Measurements from ENCODE around the gene JPH4. TPM values are rescaled to one million over a fixed set of nuclear protein-coding genes. Genes with fewer than 3 reads are reported as not detected.

JPH4 gene
- total RNA-seq, 1 donor from 2014 or later: 3.2 TPM

DNA sequence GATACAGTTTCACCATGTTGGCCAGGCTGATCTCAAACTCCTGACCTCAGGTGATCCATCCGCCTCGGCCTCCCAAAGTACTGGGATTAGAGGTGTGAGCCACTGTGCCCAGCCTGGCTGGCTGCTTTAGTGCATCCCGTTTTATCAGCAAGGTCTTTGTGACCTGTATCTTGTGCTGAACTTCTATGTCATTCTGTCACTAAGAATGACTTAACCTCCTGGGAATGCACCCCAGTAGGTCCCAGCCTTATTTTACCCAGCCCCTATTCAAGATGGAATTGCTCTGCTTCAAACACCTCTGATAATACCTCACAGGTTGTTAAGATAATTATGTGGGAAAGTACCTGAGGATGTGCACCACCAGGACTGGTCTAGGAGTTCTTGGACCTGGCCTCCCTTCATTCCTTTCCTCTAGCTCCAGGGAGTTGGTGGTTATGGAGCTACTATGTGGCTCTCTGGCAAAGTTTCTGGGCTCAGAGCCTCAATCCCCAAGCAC is 26.1 kb upstream of the JPH4 start:
- H3K27ac ChIP-seq: no peak overlapping the region
- H4K20me1 ChIP-seq (ENCODE audit: low read depth): no peaks in the 10 kb centered on the region
- Mint-ChIP-seq H3K4me1 (no peaks in the 10 kb centered on the region), H3K4me3 (no peak overlapping the region), H3K27ac (no peak overlapping the region), H3K9me3 (peaks cover 4% of the 10 kb centered on the region), H3K27me3 (ENCODE audit: insufficient read depth, low read depth) (peaks cover 2% of the 10 kb centered on the region), H3K36me3 (no peaks in the 10 kb centered on the region)
- no peak for DNase-seq (ENCODE audit: low spot score)
- no peak overlapping the region for H3K9ac ChIP-seq
- no peaks in the 10 kb centered on the region for H3F3A ChIP-seq (ENCODE audit: low read depth)
- no peaks in the 10 kb centered on the region for H3K36me3 ChIP-seq
- H3K27me3 ChIP-seq: no peaks in the 10 kb centered on the region
- H3K4me3 ChIP-seq: no peak overlapping the region
- H3K4me1 ChIP-seq: no peaks in the 10 kb centered on the region
- H3K79me2 ChIP-seq (ENCODE audit: low read depth): no peaks in the 10 kb centered on the region
- H3K4me2 ChIP-seq: no peak overlapping the region
- TF ChIP-seq CTCF (IDR thresholded peaks at IDR 0.05) (no peak), EZH2 (IDR thresholded peaks at IDR 0.05) (no peak), EZH2phosphoT487 (IDR thresholded peaks at IDR 0.05) (no peak)
- H3K9me3 ChIP-seq (ENCODE audit: low read depth): no peaks in the 10 kb centered on the region
- H2AFZ ChIP-seq (replicated peaks): no peak overlapping the region

DNA sequence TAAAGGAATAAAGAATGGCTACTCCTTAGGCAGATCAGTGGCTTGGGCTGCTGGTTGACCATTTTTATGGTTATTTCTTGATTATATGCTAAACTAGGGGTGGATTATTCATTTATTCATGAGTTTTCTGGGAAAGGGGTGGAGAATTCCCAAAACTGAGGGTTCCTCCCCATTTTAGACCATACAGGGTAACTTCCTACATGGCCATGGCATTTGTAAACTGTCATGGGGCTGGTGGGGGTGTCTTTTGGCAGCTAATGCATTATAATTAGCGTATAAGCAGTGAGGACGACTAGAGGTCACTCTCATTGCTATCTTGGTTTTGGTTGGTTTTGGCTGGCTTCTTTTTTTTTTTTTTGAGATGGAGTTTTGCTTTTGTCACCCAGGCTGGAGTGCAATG is 25.6 kb upstream of the JPH4 start:
- no peaks in the 10 kb centered on the region for H3K27me3 ChIP-seq
- H3K9ac ChIP-seq: no peak overlapping the region
- H3K9me3 ChIP-seq (ENCODE audit: low read depth): no peaks in the 10 kb centered on the region
- H3K27ac ChIP-seq: no peak overlapping the region
- no peaks in the 10 kb centered on the region for H3K79me2 ChIP-seq (ENCODE audit: low read depth)
- H3K4me2 ChIP-seq: no peak overlapping the region
- H3K4me1 ChIP-seq: no peaks in the 10 kb centered on the region
- H3K4me1 Mint-ChIP-seq: no peaks in the 10 kb centered on the region
- no peaks in the 10 kb centered on the region for H3K36me3 ChIP-seq
- H2AFZ ChIP-seq (replicated peaks): no peak overlapping the region
- H3F3A ChIP-seq (ENCODE audit: low read depth): no peaks in the 10 kb centered on the region
- no peaks in the 10 kb centered on the region for H4K20me1 ChIP-seq (ENCODE audit: low read depth)
- peaks cover 2% of the 10 kb centered on the region for H3K27me3 Mint-ChIP-seq (ENCODE audit: insufficient read depth, low read depth)
- no peak overlapping the region for H3K4me3 Mint-ChIP-seq
- H3K4me3 ChIP-seq: no peak overlapping the region
- DNase-seq (ENCODE audit: low spot score): no peak
- TF ChIP-seq CTCF (IDR thresholded peaks at IDR 0.05) (no peak), EZH2phosphoT487 (IDR thresholded peaks at IDR 0.05) (no peak)
- H3K27ac Mint-ChIP-seq: no peak overlapping the region
- no peaks in the 10 kb centered on the region for H3K36me3 Mint-ChIP-seq
- peaks cover 3% of the 10 kb centered on the region for H3K9me3 Mint-ChIP-seq

GRCh38 chr14:23603103-23603502 is 24.5 kb upstream of the JPH4 start:
- Histone ChIP-seq H3K36me3 (no peaks in the 10 kb centered on the region), H3K4me1 (no peaks in the 10 kb centered on the region), H3K27me3 (no peaks in the 10 kb centered on the region), H3K4me3 (no peak overlapping the region), H3K79me2 (ENCODE audit: low read depth) (no peaks in the 10 kb centered on the region), H3F3A (ENCODE audit: low read depth) (no peaks in the 10 kb centered on the region), H4K20me1 (ENCODE audit: low read depth) (no peaks in the 10 kb centered on the region), H3K9ac (no peak overlapping the region), H3K27ac (no peak overlapping the region), H3K4me2 (no peak overlapping the region), H2AFZ (replicated peaks) (no peak overlapping the region), H3K9me3 (ENCODE audit: low read depth) (no peaks in the 10 kb centered on the region)
- Mint-ChIP-seq H3K9me3 (no peaks in the 10 kb centered on the region), H3K27ac (no peak overlapping the region), H3K4me3 (no peak overlapping the region), H3K27me3 (ENCODE audit: insufficient read depth, low read depth) (peaks cover 2% of the 10 kb centered on the region), H3K4me1 (no peaks in the 10 kb centered on the region), H3K36me3 (no peaks in the 10 kb centered on the region)
- DNase-seq (ENCODE audit: low spot score): no peak
- no peak for TF ChIP-seq EZH2 (IDR thresholded peaks at IDR 0.05)

DNA sequence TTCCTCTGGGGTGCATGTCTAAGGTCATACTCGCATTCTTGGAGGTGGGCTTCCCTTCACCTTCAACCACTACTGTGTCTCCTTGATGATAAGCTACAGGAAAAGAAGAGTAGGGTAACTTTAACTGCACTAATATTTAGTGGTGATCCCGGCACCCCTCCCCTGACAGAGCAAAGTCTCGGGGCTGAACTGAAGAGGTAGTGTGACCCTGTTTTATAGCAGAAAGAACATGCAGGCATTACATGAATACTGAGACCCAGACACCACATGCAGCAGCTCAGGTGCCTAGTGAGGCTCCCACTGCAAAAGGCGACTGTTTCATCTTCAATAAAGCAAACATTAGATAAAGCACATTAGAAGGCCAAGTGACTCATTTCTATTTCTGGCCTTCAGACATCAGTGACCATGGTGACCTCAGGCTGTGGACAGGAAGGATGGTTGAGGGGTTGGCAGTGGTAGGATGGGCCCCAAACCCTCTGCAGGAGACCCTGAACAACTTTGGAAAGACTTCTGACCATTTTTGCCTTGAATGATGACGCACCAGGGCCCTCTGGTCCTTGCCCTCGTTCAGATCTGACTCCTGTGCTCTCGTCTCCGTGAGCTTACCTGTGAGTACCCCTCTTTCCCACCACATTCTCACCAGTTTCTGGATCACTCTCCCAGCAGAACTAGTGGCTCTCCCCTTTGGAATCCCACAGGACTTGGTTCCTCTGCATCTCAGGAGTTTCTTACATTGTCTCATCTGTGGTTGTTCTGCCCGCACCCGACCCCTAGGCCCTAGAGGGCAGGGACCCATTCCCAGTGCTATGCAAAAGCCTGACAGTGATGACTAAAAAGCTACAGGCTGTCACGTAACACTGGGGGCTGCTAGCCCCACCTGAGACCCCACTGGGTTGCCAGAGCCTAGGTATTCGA is 23.8 kb upstream of the JPH4 start:
- H3K79me2 ChIP-seq (ENCODE audit: low read depth): no peaks in the 10 kb centered on the region
- no peaks in the 10 kb centered on the region for H4K20me1 ChIP-seq (ENCODE audit: low read depth)
- no peaks in the 10 kb centered on the region for H3K4me1 ChIP-seq
- no peaks in the 10 kb centered on the region for H3F3A ChIP-seq (ENCODE audit: low read depth)
- TF ChIP-seq EZH2 (IDR thresholded peaks at IDR 0.05) (no peak), CTCF (IDR thresholded peaks at IDR 0.05) (no peak), EZH2phosphoT487 (IDR thresholded peaks at IDR 0.05) (no peak)
- no peak overlapping the region for H3K4me3 ChIP-seq
- Mint-ChIP-seq H3K4me1 (no peaks in the 10 kb centered on the region), H3K27ac (no peak overlapping the region), H3K36me3 (no peaks in the 10 kb centered on the region), H3K9me3 (no peaks in the 10 kb centered on the region), H3K27me3 (ENCODE audit: insufficient read depth, low read depth) (peaks cover 2% of the 10 kb centered on the region), H3K4me3 (no peak overlapping the region)
- no peaks in the 10 kb centered on the region for H3K36me3 ChIP-seq
- no peak for DNase-seq (ENCODE audit: low spot score)
- H3K9ac ChIP-seq: no peak overlapping the region
- no peak overlapping the region for H3K27ac ChIP-seq
- H3K4me2 ChIP-seq: no peak overlapping the region
- no peaks in the 10 kb centered on the region for H3K27me3 ChIP-seq
- H3K9me3 ChIP-seq (ENCODE audit: low read depth): no peaks in the 10 kb centered on the region
- H2AFZ ChIP-seq (replicated peaks): no peak overlapping the region
